NK-92 (cell line): ENCODE results near the gene ARNT2.
"Not testable (repeated sequence)": the region's sequence is repeated elsewhere in the genome, so short reads cannot be mapped to it uniquely, and the experiment has no call there.

ENCODE experiments used
- DNase-seq: peaks from one replicate; lab custom pipeline; 2025; ENCODE audit not compliant: unreplicated experiment; lab: John Stamatoyannopoulos, UW

Gene ARNT2

GRCh38 chr15:80510985-80511384 is 106.8 kb downstream of the ARNT2 start:
- not testable (repeated sequence) for DNase-seq

DNA sequence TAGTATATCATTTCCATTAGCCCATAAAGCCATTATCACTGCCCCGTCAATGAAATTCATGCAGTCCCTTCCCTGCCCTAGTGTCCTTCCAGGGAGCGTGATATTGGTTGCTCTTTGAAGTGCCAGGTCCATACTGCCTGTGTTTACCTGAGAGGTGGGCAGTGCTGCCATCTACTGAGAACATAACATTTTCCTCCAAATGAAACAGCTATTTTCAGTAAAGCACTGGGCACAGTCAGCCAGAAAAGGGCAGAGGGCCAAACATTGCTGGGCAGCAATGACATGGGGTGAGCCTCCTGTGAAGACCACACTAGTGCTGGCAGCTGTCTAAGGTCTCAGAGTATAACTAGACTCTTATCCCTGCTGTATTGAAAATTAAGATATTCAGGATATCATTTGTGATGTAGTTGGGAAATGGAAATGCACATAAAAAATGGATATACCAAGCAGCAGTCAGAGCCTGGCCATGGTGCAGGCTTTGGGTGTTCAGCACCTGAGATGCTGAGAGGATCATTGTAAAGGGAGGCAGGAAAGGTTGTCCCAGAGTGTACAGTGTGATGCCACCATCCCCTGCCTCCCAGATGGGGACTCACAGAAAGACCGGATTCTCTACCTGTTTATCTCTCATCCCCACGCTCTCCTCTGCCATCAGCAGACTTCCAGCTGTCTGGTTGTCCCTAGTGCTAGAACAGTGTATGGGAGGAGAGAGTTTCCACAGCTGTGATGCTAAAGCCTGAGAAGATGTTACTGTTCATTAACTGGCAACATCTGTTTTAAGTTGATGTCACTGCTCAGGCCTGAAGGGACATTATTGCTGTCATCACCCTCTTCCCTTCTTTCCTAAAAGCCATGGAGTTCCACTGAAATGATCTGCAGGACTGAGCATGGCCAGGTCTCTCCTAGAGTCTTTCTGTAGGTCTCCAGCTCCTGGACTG is 108.8 kb downstream of the ARNT2 start:
- DNase-seq, result no peak

- no peak for DNase-seq
Measured at GRCh38 chr15:80514071-80514780, 110.0 kb downstream of the ARNT2 start.

- no peak for DNase-seq
Measured at GRCh38 chr15:80517290-80517689, 113.1 kb downstream of the ARNT2 start.

- no peak for DNase-seq
Measured at GRCh38 chr15:80518522-80518921, 114.3 kb downstream of the ARNT2 start.

DNA sequence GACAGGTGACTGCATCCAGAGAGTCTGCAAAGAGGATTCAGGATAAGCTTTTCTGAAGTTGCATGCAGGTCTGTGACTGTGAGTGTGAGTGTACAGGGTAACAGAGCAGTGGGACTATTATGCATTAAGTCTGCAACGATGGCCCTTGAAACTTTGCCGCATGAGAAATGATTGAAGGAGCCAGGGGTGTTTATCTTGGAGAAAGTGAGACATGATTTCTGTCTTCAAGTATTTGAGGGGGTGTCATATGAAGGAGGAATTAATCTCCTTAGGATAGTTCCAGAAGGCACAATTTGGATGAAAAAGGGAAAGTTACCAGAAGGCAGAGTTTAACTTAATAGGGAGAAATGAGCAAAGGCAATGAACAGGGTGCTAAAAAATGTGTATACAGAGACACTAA is 119.6 kb downstream of the ARNT2 start:
- no peak for DNase-seq

DNA sequence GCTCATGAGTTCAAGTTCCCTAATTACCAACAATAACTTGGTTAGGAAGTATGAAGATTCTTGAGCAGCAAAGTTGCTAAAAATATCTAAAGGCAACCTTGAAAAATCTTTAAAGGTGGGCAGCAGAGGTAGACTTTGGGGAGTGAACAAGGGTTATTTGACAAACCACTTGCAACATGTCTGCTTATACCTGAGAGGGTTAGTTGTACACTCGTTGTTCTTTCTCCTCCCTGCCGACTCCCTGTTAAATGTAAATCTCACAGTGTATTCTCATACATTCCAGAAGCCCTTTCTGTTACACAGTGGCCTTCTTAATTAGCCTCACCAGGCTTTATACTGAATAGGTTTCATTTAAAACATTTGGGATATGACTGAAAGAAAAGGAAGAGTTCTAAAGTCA is 121.7 kb downstream of the ARNT2 start:
- no peak for DNase-seq

DNA sequence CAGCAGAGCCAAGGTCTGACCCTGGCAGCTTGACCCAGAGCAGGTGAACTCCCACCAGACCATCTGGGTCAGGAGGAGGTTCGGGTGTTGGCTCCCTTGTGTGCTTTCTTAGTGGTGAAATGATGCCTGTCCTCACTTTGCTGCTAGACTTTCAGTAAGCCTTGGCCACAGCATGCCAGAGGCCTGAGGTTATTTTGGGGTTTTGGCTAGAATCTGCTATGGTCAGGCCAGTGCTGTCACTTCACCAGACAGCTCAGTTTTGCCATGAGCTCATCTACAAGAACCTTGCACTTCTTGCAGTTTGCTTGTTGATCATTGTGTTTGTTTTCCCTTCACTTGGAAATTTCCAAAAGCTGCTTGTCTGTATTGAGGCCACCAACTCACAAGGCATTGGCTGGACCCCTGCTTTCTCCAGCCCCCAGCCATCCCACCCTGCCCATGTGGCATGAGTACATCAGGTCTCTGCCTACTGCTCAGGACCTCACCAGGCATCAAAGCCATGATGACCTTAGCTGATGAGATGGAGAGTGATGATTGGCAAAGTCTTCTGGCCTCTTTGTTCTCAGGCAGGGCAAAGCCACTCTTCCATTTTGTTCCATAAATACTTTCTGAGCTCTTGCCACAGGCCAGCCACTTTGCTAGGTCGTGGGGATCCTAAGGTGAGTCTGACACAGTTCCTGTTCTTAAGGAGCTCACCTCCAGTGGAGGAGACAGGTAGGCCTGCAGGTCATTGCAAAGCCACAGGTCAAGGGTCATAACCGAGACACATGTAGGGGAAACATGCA is 122.6 kb downstream of the ARNT2 start:
- DNase-seq, result no peak

DNA sequence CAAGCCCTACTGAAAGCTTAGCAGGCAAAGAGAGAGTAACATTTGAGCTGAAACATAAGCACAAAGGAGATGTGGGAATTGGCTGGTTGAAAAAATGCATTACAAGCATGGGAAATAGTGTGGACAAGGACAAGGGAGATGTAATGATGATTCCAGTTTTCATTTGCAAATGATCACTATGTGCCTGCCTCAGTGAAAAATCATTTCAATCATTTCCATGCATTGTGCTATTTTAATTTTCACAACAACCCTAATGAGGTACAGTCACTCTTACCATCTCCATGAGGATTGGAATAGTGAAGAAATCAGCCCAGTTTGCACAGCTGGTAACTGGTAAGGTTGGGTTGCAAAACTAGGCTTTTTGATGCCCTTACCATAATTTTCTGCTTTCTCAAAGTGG is 123.2 kb downstream of the ARNT2 start:
- DNase-seq, result no peak

- DNase-seq, result no peak
Measured at GRCh38 chr15:80527961-80528360, 123.8 kb downstream of the ARNT2 start.

GRCh38 chr15:80530737-80531365 is 126.7 kb downstream of the ARNT2 start:
- DNase-seq, result no peak

DNA sequence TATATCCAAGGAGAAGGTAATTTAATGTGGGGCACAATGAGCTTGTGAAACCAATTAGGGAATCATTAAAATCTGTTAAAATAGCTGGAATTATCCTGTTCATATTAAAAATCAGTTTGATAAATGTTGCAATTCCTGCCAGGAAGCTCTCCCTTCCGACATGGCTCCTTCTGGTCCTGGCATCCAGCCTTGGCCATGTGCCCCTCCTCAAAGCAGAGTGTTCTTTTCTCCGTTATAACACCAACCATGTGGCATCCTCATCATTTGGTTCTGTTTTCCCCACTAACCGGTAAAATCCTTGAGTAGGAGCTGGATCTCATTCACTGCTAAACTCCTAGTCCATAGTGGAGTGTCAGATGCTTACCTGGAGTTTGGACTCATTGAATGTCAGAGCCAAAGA is 127.2 kb downstream of the ARNT2 start:
- no peak for DNase-seq

DNA sequence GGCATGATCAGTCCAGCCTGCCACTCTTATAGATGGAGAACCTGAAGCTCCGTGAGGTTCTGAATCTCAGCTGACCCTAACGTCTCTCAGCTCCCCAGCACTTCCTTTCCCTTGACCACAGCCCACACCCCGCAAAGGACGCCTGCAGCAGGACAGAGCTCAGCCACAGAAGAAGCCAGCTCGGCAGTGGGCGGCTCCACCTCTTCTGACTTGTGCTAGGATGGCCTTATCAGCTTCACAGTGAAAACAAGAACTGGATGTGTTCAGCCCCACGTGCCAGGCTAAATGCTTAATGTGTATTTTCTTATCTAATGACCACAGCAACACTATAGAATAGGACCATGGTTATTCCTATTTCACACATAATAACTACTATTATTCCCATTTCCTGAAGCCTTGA is 127.6 kb downstream of the ARNT2 start:
- DNase-seq, result no peak

DNA sequence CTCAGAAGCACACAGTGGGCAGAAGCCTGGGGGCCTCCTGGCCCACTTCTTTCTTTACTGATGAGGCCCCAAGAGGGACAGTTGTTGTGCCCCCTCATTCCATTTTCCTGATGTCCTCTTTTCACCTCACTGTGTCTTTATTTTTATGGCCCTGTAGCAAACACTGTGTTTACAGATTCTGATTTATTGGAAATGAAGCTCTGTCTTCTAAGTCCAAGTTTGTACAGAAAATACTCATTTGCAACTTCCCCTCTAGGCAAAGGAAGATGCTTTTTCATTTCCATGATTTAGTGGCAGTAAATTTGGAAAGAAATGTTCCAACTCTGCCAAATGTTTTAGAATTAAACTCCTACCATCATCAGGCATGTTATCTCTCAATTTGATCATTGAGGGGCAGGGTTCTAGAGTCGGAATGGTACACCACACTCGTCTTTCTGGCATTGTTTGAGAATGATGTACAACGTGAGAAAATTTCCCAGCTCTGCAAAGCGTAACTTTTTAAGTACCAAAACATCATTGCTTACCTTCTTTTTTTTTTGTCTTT is 129.7 kb downstream of the ARNT2 start:
- DNase-seq, result no peak

- no peak for DNase-seq
Measured at GRCh38 chr15:80536231-80536630, 132.0 kb downstream of the ARNT2 start.

GRCh38 chr15:80536716-80537115 is 132.5 kb downstream of the ARNT2 start:
- no peak for DNase-seq

GRCh38 chr15:80545078-80545477 is 140.9 kb downstream of the ARNT2 start:
- no peak for DNase-seq

- no peak for DNase-seq
Measured at GRCh38 chr15:80547264-80547663, 143.1 kb downstream of the ARNT2 start.

GRCh38 chr15:80549191-80549590 is 145.0 kb downstream of the ARNT2 start:
- no peak for DNase-seq

DNA sequence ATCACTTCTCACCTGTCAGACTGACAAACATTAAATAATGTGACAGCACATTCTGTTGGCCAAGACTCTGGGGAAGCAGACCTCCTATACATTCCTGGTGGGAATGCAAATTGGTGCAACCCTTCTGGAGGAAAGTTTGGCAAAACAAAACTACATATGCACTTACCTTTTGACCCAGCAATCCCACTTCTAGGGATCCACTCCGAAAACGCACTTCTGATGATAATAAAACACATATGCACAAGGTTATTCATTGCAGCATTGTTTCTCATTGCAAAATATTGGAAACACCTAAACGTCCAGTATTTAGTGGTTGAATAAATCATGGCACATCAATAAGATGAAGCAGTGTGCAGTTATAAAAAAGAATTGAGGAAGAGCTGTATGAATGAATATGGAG is 145.5 kb downstream of the ARNT2 start:
- no peak for DNase-seq
